ENCODE results near the gene GALE.

DNA sequence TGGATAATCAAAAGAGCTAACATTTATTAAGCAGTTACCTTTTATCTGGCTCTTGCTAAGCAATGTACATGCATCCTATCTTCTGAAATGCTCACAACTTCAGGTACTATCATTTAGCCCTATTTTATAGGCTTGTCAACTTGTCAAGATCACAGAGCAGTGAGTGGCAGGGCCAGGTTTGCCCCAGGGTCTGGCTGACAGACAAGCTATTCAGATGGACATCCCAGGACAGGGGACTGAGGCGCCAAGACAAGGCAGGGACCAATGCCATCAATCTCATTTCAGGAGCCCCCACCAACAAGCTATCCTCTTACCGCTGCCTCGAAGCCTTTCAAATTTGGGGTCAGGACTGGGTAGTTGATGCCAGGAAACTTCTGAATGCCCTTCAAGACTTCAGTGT is 15.8 kb upstream of the GALE start:
- TF ChIP-seq, protein P1, sequence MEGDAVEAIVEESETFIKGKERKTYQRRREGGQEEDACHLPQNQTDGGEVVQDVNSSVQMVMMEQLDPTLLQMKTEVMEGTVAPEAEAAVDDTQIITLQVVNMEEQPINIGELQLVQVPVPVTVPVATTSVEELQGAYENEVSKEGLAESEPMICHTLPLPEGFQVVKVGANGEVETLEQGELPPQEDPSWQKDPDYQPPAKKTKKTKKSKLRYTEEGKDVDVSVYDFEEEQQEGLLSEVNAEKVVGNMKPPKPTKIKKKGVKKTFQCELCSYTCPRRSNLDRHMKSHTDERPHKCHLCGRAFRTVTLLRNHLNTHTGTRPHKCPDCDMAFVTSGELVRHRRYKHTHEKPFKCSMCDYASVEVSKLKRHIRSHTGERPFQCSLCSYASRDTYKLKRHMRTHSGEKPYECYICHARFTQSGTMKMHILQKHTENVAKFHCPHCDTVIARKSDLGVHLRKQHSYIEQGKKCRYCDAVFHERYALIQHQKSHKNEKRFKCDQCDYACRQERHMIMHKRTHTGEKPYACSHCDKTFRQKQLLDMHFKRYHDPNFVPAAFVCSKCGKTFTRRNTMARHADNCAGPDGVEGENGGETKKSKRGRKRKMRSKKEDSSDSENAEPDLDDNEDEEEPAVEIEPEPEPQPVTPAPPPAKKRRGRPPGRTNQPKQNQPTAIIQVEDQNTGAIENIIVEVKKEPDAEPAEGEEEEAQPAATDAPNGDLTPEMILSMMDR (IDR thresholded peaks at IDR 0.05; ENCODE audit: low read depth, low read length) = no peak
- TF ChIP-seq POLR2A (IDR thresholded peaks at IDR 0.05; ENCODE audit: extremely low read depth, insufficient read length) (no peak), MYC (IDR thresholded peaks at IDR 0.05; ENCODE audit: low read depth, low read length) (no peak)
- TF ChIP-seq, protein P2, sequence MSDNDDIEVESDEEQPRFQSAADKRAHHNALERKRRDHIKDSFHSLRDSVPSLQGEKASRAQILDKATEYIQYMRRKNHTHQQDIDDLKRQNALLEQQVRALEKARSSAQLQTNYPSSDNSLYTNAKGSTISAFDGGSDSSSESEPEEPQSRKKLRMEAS (IDR thresholded peaks at IDR 0.05; ENCODE audit: low read depth, low read length) = no peak
